Measurements from ENCODE around the gene FAM229B.

The FAM229B gene

DNA sequence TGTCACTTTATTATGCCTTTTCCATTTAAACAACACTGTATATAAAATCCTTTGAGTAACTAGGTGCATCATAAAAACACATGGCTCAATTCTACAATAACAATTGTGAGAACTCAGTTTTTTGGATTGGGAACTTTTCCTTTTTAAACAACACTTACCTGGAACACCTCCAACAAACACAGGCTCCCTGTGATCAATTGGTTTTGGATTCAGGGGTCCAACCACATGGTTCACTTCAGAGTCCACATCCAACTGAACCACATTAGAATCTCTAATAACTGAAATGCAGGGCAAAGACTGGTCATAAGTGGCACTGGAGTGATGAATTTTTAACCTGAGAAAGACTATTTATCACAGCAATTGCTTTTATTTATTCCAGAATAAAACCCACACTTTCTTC is 26.5 kb downstream of the FAM229B start:
- DNase-seq (ENCODE audit: low read depth, low spot score) = no peak
- no peak for TF ChIP-seq FOXP2 (optimal IDR thresholded peaks at IDR 0.05; ENCODE audit: control extremely low read depth, extremely low read length, insufficient read depth)

DNA sequence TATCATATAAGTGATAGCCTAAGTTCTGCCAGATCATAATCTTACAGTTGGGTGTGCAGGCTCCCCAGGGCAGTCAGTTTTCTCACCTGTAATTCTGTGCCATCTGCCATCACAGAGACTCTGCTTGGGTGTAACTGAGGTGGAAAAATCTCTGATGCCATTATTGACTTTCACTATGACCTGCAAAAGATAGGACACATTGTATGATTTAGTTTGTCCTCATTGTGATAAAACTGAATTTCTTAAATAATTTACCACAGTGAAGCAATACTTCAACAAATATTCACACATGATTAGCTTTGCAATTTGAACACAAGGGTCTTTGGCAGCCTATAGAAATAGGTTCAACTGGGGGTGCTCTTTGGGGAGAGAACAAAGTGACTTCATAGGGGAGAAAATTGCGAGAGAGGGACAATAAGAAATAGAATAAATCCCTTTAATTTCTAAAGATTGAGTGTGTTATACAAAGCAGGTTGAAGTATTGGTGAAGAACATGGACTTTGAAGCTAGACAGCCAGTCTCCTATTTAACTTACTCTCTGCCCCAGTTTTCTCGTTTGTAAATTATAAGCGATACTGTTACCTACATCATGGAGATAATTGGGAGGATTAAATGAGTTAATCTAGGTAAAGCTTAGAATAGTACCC is 27.3 kb downstream of the FAM229B start:
- no peak for TF ChIP-seq POLR2AphosphoS5 (IDR thresholded peaks at IDR 0.05; ENCODE audit: borderline replicate concordance, low read depth, low read length)
- TF ChIP-seq FOXP2 (optimal IDR thresholded peaks at IDR 0.05; ENCODE audit: control extremely low read depth, extremely low read length, insufficient read depth) = no peak
- TF ChIP-seq EZH2 (IDR thresholded peaks at IDR 0.05) = no peak
- no peak for DNase-seq (ENCODE audit: low read depth, low spot score)
- Histone ChIP-seq H3K9ac (ENCODE audit: insufficient read length) (no peak overlapping the region), H3K27ac (no peak overlapping the region), H3K36me3 (ENCODE audit: insufficient read depth, low read length) (no peaks in the 10 kb centered on the region), H3K4me3 (no peak overlapping the region), H3K9me3 (ENCODE audit: low read depth, low read length) (no peaks in the 10 kb centered on the region)

More for the DNA sequence above, 26.5 kb downstream of the FAM229B start:
- Histone ChIP-seq H3K9me3 (ENCODE audit: low read depth, low read length) (no peaks in the 10 kb centered on the region), H3K9ac (ENCODE audit: insufficient read length) (no peak overlapping the region), H3K27ac (no peak overlapping the region), H3K36me3 (ENCODE audit: insufficient read depth, low read length) (no peaks in the 10 kb centered on the region), H3K4me3 (no peak overlapping the region)

DNA sequence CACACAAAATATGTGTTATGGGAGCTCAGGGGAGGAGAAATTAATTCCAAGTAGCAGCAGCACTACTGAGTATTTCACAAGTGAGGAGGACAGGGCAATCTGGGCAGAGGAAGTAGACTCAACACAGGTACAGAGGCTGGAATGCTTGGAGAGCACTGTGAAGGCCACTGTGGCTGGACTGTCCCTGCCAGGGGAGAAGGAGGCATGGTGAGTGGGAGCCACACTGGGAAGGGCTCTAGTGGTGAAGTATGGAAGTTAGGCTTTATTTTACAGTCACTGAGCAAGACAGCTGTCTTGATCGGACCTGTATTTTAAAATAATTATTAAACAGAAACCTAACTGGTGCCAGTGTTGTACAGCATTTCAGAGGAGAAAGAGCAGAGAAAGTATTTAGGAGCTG is 28.8 kb downstream of the FAM229B start:
- no peaks in the 10 kb centered on the region for H3K36me3 ChIP-seq (ENCODE audit: insufficient read depth, low read length)
- no peak overlapping the region for H3K27ac ChIP-seq
- TF ChIP-seq POLR2AphosphoS5 (IDR thresholded peaks at IDR 0.05; ENCODE audit: borderline replicate concordance, low read depth, low read length) = no peak
- no peak for TF ChIP-seq FOXP2 (optimal IDR thresholded peaks at IDR 0.05; ENCODE audit: control extremely low read depth, extremely low read length, insufficient read depth)
- TF ChIP-seq EZH2 (IDR thresholded peaks at IDR 0.05) = no peak
- no peaks in the 10 kb centered on the region for H3K9me3 ChIP-seq (ENCODE audit: low read depth, low read length)
- no peak for DNase-seq (ENCODE audit: low read depth, low spot score)
- H3K9ac ChIP-seq (ENCODE audit: insufficient read length) = no peak overlapping the region
- H3K4me3 ChIP-seq = no peak overlapping the region

DNA sequence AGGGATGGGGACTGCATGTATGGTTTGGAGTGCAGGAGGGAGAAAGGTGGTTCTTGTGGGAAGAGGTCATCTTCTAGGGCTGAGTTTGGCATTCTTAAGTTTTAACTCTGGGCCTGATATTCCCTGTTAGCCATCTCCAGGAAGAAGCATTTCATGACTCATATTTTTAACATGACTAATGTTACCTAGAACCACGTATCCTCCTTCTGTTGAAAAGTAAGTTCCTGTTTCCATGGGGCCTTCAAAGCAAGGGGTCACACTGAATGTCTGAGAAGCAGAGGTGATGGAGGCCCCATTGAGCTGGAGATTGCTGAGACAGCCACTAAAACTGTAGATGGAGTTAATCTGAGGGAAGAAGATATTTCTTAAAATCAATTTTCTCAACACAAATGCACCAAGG is 30.2 kb downstream of the FAM229B start:
- Histone ChIP-seq H3K9ac (ENCODE audit: insufficient read length) (no peak overlapping the region), H3K9me3 (ENCODE audit: low read depth, low read length) (no peaks in the 10 kb centered on the region), H3K27ac (no peak overlapping the region), H3K36me3 (ENCODE audit: insufficient read depth, low read length) (no peaks in the 10 kb centered on the region), H3K4me3 (no peak overlapping the region)
- TF ChIP-seq POLR2AphosphoS5 (IDR thresholded peaks at IDR 0.05; ENCODE audit: borderline replicate concordance, low read depth, low read length) (no peak), EZH2 (IDR thresholded peaks at IDR 0.05) (no peak), FOXP2 (optimal IDR thresholded peaks at IDR 0.05; ENCODE audit: control extremely low read depth, extremely low read length, insufficient read depth) (no peak)
- no peak for DNase-seq (ENCODE audit: low read depth, low spot score)

DNA sequence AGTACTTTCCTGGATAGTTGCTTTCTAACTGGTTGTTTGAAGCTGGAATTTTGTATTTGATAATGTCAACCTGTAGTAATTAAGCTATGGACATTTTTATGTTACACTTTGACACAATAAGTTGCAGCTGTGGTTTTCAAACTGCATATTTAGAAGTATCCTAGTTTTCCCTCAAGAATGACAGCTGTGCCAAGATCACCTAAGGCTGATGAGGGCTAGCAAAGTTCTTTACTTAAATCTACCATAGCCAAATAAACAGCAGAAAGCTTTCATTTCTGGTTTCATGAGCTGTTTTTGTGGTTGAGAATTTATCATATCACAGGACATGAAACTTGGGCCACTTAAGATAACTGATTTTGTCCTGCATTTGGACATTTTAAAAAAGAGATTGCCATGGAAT is 30.6 kb downstream of the FAM229B start:
- Histone ChIP-seq H3K27ac (no peak overlapping the region), H3K9ac (ENCODE audit: insufficient read length) (no peak overlapping the region)

DNA sequence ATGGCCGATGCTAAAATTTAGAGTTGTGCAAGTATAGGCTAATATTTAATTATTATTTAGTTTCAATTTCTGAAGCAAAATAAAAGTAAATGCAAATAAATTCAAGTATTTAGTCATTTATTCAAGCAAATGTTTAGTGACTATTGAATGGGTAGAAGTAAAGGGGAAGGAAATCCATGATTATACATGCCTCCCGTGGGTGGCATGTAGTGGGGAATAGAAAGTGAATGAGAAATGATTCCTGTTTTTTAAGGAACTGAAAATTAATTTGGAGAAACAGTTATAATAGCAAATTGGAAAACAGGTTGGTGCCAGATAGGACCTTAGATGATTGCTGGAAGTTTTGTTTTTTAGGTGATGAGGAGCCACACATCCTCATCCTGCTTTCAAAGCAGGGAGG is 35.4 kb downstream of the FAM229B start:
- DNase-seq (ENCODE audit: low read depth, low spot score) = no peak
- H3K36me3 ChIP-seq (ENCODE audit: insufficient read depth, low read length) = no peaks in the 10 kb centered on the region
- no peak overlapping the region for H3K9ac ChIP-seq (ENCODE audit: insufficient read length)
- TF ChIP-seq POLR2AphosphoS5 (IDR thresholded peaks at IDR 0.05; ENCODE audit: borderline replicate concordance, low read depth, low read length) = no peak
- no peak for TF ChIP-seq EZH2 (IDR thresholded peaks at IDR 0.05)
- no peak for TF ChIP-seq FOXP2 (optimal IDR thresholded peaks at IDR 0.05; ENCODE audit: control extremely low read depth, extremely low read length, insufficient read depth)
- H3K9me3 ChIP-seq (ENCODE audit: low read depth, low read length) = no peaks in the 10 kb centered on the region
- H3K27ac ChIP-seq = no peak overlapping the region
- no peak overlapping the region for H3K4me3 ChIP-seq

More for the DNA sequence above, 30.6 kb downstream of the FAM229B start:
- Histone ChIP-seq H3K36me3 (ENCODE audit: insufficient read depth, low read length) (no peaks in the 10 kb centered on the region), H3K4me3 (no peak overlapping the region), H3K9me3 (ENCODE audit: low read depth, low read length) (no peaks in the 10 kb centered on the region)
- no peak for TF ChIP-seq FOXP2 (optimal IDR thresholded peaks at IDR 0.05; ENCODE audit: control extremely low read depth, extremely low read length, insufficient read depth)
- no peak for DNase-seq (ENCODE audit: low read depth, low spot score)

DNA sequence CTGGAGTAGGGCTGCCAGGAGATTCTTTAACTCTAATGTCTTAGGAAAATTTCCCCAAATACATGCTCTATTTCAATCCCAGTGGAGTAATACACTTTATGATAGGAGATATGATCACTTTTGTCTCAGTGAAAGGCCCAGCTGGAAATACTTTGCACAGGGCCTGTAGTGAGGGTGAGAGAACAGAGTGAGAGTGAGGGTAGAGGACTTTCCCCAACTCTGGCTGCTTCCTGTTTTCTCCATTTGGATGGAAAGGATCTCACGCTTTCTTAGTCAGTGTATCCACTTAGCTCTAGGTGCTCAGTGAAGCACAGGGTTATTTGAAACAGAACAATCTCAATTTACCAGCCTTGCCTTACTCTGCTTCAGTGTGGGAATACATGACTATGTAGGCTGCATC is 36.6 kb downstream of the FAM229B start:
- H3K36me3 ChIP-seq (ENCODE audit: insufficient read depth, low read length) = no peaks in the 10 kb centered on the region
- H3K27ac ChIP-seq = no peak overlapping the region
- no peak overlapping the region for H3K9ac ChIP-seq (ENCODE audit: insufficient read length)
- no peak for TF ChIP-seq FOXP2 (optimal IDR thresholded peaks at IDR 0.05; ENCODE audit: control extremely low read depth, extremely low read length, insufficient read depth)
- TF ChIP-seq EZH2 (IDR thresholded peaks at IDR 0.05) = no peak
- TF ChIP-seq POLR2AphosphoS5 (IDR thresholded peaks at IDR 0.05; ENCODE audit: borderline replicate concordance, low read depth, low read length) = no peak
- no peak for DNase-seq (ENCODE audit: low read depth, low spot score)
- H3K9me3 ChIP-seq (ENCODE audit: low read depth, low read length) = no peaks in the 10 kb centered on the region
- no peak overlapping the region for H3K4me3 ChIP-seq

DNA sequence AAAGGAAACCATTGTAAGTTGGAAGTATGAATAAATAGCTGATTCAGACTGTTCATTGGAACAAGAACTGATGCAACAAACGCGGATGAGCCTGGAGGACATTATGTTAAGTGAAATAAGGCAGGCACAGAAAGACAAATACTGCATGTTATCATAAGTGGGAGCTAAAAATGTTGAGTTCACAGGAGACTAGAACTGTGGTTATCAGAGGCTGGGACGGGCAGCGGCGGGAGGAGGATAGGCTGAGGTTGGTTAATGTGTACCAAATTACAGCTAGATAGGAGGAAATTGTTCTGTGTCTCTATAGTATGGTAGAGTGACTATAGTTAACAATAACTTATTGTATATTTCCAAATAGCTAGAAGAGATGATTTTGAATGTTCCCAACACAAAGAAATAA is 40.8 kb downstream of the FAM229B start:
- TF ChIP-seq POLR2AphosphoS5 (IDR thresholded peaks at IDR 0.05; ENCODE audit: borderline replicate concordance, low read depth, low read length) = no peak
- no peak for TF ChIP-seq FOXP2 (optimal IDR thresholded peaks at IDR 0.05; ENCODE audit: control extremely low read depth, extremely low read length, insufficient read depth)
- no peak for TF ChIP-seq EZH2 (IDR thresholded peaks at IDR 0.05)
- Histone ChIP-seq H3K36me3 (ENCODE audit: insufficient read depth, low read length) (no peaks in the 10 kb centered on the region), H3K4me3 (no peak overlapping the region), H3K9me3 (ENCODE audit: low read depth, low read length) (no peaks in the 10 kb centered on the region), H3K9ac (ENCODE audit: insufficient read length) (no peak overlapping the region), H3K27ac (no peak overlapping the region)
- no peak for DNase-seq (ENCODE audit: low read depth, low spot score)

DNA sequence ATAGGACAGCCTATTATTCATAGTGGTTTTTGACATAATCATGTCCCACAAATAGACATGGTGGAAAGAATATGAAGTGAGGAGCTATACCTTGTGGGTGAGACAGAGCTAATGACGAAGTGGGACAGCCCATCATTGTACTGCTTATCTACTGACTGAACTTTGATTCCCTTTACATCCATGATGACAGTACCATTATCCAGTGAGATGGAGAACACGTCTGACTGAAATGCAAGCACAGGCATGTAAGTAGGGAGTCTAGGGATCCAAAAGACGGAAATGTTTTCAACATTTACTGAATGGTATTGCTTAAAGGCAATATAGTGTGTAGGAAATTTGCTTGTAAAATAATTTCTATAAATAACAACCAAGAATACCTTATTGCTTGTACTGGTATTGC is 43.5 kb downstream of the FAM229B start:
- no peak for DNase-seq (ENCODE audit: low read depth, low spot score)
- TF ChIP-seq POLR2AphosphoS5 (IDR thresholded peaks at IDR 0.05; ENCODE audit: borderline replicate concordance, low read depth, low read length) (no peak), EZH2 (IDR thresholded peaks at IDR 0.05) (no peak), FOXP2 (optimal IDR thresholded peaks at IDR 0.05; ENCODE audit: control extremely low read depth, extremely low read length, insufficient read depth) (no peak)
- H3K9me3 ChIP-seq (ENCODE audit: low read depth, low read length) = no peaks in the 10 kb centered on the region
- no peak overlapping the region for H3K9ac ChIP-seq (ENCODE audit: insufficient read length)
- H3K4me3 ChIP-seq = no peak overlapping the region
- no peak overlapping the region for H3K27ac ChIP-seq
- H3K36me3 ChIP-seq (ENCODE audit: insufficient read depth, low read length) = no peaks in the 10 kb centered on the region

Measured in SK-N-MC (cell line).